NCI-H2029 (cell line): ENCODE data around the gene FNDC7.
"Not testable (repeated sequence)": the region's sequence is repeated elsewhere in the genome, so short reads cannot be mapped to it uniquely, and the experiment has no call there.

ENCODE experiments used
- DNase-seq: peaks from one replicate; lab custom pipeline; 2025; lab: John Stamatoyannopoulos, UW

Gene FNDC7, protein sequence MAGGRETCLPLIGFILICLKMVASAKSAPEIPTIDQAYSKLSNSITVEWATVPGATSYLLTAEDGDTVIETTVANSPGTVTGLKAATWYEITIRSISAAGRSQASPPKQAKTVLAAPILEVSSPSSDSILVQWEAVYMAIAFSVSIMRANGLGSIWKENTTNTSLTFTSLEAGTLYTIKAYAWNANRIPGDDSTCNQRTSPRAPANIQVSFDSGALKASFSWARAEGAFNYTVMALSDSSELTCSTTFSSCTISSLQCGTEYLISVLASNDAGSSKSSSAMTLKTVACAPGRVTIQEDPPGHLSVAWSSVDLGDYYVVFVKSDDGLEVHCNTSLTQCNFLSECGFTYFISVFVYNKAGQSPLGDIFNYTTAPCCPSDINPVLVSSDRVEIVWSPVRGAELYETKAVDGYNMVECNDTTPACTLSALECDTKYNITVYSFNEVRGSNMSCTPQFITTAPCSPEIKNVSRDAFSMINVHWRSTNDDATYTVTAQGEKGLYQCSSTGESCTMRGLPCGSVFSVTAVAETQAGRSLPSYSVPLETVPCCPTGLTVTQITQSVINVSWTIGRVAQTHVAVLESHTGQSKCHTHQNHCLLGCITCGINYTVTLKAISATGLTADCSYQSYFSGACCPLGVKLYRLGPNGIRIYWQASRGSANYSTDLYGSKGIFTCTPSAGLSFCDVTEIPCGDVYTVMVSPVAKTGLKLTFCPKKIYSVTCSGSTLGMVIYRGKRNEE

GRCh38 chr1:108712606-108713150, at the start of gene FNDC7:
Gene FNDC7, plus strand, starts transcription at chr1:108712908. Its CDS starts 26 bp downstream, at chr1:108712934.
- no peak for DNase-seq

GRCh38 chr1:108663074-108663473, 49.6 kb upstream of the FNDC7 start:
- DNase-seq: no peak

DNA sequence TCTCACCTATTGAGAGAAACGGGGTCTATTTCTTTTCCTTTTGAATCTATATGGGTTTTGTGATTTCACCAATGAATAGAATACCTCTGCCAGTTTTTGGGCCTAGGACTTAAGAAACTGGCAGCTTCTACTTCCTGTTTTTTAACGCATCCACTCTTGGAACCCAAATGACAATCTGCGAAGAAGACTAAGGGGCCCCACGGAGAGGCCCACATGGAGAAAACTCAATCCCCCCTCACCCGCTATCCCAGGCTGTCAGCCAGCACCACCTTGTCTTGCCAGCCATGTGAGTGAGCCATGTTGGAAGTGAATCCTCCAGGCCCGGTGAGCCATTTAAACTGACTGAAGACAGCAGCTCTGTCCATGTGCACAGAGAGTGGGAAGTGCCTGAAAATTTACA, 48.2 kb upstream of the FNDC7 start:
- no peak for DNase-seq

GRCh38 chr1:108665067-108665466, 47.6 kb upstream of the FNDC7 start:
- no peak for DNase-seq

- no peak for DNase-seq
These were observed 46.9 kb upstream of the FNDC7 start for GRCh38 chr1:108665771-108666170.

GRCh38 chr1:108667422-108667821, 45.3 kb upstream of the FNDC7 start:
- not testable (repeated sequence) for DNase-seq

DNA sequence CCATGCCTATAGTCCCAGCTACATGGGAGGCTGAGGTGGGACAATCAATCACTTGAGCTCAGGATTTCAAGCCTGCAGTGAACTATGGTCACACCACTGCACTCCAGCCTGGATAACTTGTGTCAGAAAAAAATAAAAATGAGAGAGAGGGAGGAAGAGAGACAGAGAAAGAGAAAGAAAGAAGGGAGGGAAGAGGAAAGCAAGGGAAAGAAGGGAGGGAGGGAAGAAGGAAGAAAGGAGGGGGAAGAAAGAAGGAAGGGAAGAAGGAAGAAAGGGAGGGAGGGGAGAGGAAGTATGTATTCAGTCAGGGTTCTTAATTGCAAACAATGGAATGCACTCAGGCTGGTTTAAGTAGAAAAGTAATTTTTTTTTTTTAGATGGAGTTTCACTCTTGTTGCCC, 43.9 kb upstream of the FNDC7 start:
- no peak for DNase-seq

- no peak for DNase-seq
These were observed 43.0 kb upstream of the FNDC7 start for GRCh38 chr1:108669679-108670078.

DNA sequence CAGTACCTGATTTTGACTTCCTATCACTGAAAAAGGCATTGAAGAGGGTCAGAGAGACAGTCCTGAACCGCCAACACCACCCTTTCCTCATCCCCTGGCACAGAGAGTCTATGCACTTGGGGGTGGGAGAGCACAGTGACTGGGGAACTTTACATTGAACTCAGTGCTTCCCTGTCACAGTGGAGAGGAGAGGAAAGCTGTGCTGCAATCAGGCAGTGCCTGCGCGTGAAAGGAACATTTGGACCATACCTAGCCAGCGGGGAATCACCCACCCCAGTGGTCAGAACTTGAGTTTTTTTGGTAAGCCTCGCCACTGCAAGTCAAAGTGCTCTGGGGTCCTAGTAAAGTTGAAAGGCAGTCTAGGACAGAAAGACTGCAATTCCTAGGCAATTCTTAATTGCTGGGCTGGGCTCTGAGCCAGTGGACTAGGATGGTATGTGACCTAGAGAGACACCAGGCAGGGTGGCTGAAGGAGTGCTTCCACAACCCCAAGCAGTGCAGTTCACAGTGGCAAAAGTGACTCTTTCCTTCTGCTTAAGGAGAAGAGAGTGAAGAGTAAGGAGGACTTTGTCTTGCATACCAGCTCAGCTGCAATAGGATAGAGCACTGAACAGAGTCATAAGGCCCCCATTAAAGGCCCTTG, 42.5 kb upstream of the FNDC7 start:
- no peak for DNase-seq

GRCh38 chr1:108671143-108671542, 41.6 kb upstream of the FNDC7 start:
- no peak for DNase-seq

- no peak for DNase-seq
These were observed 34.0 kb upstream of the FNDC7 start for GRCh38 chr1:108678706-108679105.

DNA sequence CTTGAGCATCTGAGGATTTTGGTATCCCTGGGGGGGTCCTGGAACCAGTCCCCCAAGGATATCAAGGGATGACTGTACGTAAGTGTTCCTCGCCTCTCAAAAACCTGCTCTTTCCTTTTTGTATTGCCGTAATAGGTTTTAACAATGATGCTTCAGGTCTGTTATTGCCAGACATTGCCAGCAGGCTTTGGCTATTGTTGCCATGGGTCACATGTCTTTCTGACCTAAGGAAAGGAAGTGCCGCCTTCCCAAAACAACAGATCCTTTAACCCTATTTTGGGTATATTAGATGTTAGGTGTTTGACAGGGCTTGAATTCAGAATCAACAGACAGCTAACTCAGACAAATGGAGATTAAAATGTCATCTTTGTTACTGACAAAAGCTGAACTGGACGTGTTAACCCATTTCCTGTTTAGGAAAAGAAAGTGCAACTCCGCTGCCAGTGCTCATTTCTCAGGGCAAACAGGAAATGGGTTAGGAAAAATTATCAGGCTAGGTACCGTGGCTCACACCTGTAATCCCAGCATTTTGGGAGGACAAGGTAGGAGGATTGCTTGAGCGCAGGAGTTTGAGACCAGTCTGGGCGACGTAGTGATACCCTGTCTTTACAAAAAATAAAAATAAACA, 33.0 kb upstream of the FNDC7 start:
- DNase-seq: no peak

DNA sequence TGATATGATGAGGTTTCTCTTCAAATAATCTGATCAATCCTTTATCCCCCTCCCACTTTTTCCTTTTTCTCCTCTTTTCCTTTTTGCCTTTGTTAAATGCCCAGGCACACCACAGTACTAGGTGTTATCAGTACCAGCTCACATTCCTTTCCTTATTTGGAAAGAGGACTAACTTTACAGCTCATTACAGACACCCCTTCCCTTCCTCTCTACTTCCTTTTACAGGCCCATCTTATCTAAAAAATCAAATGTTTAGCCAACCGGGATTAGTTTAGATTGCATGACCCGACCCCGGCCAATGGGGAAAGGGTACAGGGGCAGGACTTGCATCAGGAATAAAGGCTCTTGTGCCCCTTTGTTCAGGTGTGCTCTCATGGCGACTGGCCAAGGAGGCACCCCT, 31.0 kb upstream of the FNDC7 start:
- not testable (repeated sequence) for DNase-seq

- no peak for DNase-seq
These were observed 27.2 kb upstream of the FNDC7 start for GRCh38 chr1:108685529-108685928.

- no peak for DNase-seq
These were observed 25.9 kb upstream of the FNDC7 start for GRCh38 chr1:108686614-108687313.

- no peak for DNase-seq
These were observed 21.4 kb upstream of the FNDC7 start for GRCh38 chr1:108691128-108691941.

GRCh38 chr1:108691942-108692723, 20.6 kb upstream of the FNDC7 start, which contains the start of gene PRPF38B:
Gene PRPF38B, plus strand, starts transcription at chr1:108692310. Its CDS starts 282 bp downstream, at chr1:108692592.
- DNase-seq: peak; percentile 83

DNA sequence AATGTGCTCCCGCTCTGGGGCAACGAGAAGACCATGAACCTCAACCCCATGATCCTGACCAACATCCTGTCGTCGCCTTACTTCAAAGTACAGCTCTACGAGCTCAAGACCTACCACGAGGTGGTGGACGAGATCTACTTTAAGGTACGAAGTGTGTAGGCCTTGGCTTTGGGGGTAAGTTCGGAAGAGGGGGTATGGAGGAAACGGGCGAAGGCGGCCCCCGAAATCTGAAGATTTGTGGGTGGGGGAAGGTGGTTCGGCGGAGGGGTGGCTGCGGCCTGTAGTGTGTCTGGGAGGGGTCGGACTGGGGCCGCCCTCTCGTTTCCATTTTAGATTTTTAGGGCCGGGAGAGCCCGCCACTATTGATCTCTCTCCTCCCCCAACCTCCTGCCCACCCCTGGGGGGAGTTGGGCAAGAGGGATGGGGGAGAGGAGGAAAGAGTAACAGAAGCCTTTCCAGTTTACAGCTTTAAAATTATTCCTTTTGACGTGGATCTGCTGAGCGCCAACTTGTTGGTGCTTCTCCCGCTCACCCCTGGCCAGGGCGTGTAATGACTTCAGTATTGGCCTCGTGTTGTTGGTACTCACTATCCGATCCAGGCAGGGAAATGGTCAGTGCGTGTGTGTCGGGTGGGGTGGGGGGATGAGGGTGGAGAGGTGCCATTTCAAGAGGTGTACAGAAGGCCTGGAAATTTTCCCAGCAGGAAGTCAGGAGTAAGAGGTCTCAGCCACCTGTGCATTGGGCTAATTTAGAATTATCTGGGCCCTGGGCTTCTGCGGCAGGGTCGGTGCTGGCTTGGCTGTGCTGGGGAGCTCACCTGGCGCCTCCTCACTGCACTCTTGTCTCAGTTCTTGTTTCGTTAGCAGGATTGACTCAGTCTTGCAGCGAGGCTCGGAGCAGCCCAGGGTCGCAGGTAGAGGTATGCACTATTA, 19.7 kb upstream of the FNDC7 start:
- DNase-seq: peak; percentile 49

- no peak for DNase-seq
These were observed 17.2 kb upstream of the FNDC7 start for GRCh38 chr1:108695535-108695934.
